Measurements from ENCODE around the gene HGFAC.

HGFAC gene

GRCh38 chr4:3430524-3430923 is 11.2 kb upstream of the HGFAC start:
- no peaks in the 10 kb centered on the region for H3K9me3 ChIP-seq (ENCODE audit: control insufficient read depth, low read depth, low read length)
- no peaks in the 10 kb centered on the region for H3K27me3 ChIP-seq (ENCODE audit: control insufficient read depth, insufficient read depth, low read length)
- H3K4me3 ChIP-seq (ENCODE audit: low read length): no peak overlapping the region
- no peak overlapping the region for H3K9ac ChIP-seq (ENCODE audit: low read length)
- H3K36me3 ChIP-seq (ENCODE audit: control insufficient read depth, low read depth, low read length): no peaks in the 10 kb centered on the region
- no peaks in the 10 kb centered on the region for H3K4me1 ChIP-seq (ENCODE audit: control insufficient read depth, low read depth, low read length)
- H3K27ac ChIP-seq (ENCODE audit: low read length): no peak overlapping the region

DNA sequence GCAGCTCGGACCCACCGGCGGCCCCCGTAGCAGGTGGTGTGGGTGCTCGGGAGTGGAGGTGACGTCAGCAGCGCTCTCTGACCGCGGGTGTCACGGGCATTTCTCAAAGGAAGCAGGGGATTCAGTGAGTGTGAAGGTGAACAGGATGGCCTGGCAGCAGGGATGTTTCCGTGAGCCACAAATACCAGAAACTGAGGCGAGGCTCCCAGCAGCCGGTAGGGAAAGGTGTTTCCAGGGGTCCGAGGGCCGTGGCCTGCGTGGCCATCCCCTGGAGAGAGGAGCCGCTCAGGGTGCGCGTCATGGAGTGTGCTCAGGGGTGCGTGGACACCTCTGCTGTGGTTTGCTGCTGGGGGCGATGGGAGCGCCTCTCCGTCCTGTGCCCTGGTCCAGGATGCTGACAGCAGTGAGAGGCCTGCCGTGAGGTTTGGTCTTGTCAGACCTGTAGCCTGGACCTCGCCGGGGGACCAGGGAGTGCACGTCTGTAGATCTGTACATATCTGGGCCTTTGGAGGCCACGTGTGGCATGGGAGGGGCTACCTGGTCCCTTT is 10.2 kb upstream of the HGFAC start:
- Histone ChIP-seq H3K27me3 (ENCODE audit: control insufficient read depth, insufficient read depth, low read length) (no peaks in the 10 kb centered on the region), H3K27ac (ENCODE audit: low read length) (no peak overlapping the region), H3K9me3 (ENCODE audit: control insufficient read depth, low read depth, low read length) (no peaks in the 10 kb centered on the region), H3K4me3 (ENCODE audit: low read length) (no peak overlapping the region), H3K4me1 (ENCODE audit: control insufficient read depth, low read depth, low read length) (no peaks in the 10 kb centered on the region), H3K9ac (ENCODE audit: low read length) (no peak overlapping the region), H3K36me3 (ENCODE audit: control insufficient read depth, low read depth, low read length) (no peaks in the 10 kb centered on the region)

GRCh38 chr4:3432381-3432790 is 9.4 kb upstream of the HGFAC start:
- no peaks in the 10 kb centered on the region for H3K9me3 ChIP-seq (ENCODE audit: control insufficient read depth, low read depth, low read length)
- H3K27me3 ChIP-seq (ENCODE audit: control insufficient read depth, insufficient read depth, low read length): no peaks in the 10 kb centered on the region
- H3K4me3 ChIP-seq (ENCODE audit: low read length): no peak overlapping the region
- no peaks in the 10 kb centered on the region for H3K4me1 ChIP-seq (ENCODE audit: control insufficient read depth, low read depth, low read length)
- H3K9ac ChIP-seq (ENCODE audit: low read length): no peak overlapping the region
- H3K36me3 ChIP-seq (ENCODE audit: control insufficient read depth, low read depth, low read length): no peaks in the 10 kb centered on the region
- H3K27ac ChIP-seq (ENCODE audit: low read length): no peak overlapping the region

- Histone ChIP-seq H3K27ac (ENCODE audit: low read length) (no peak overlapping the region), H3K4me1 (ENCODE audit: control insufficient read depth, low read depth, low read length) (no peaks in the 10 kb centered on the region), H3K27me3 (ENCODE audit: control insufficient read depth, insufficient read depth, low read length) (no peaks in the 10 kb centered on the region), H3K4me3 (ENCODE audit: low read length) (no peak overlapping the region), H3K36me3 (ENCODE audit: control insufficient read depth, low read depth, low read length) (no peaks in the 10 kb centered on the region), H3K9me3 (ENCODE audit: control insufficient read depth, low read depth, low read length) (no peaks in the 10 kb centered on the region), H3K9ac (ENCODE audit: low read length) (no peak overlapping the region)
Observed at GRCh38 chr4:3433138-3433869, 8.5 kb upstream of the HGFAC start.

DNA sequence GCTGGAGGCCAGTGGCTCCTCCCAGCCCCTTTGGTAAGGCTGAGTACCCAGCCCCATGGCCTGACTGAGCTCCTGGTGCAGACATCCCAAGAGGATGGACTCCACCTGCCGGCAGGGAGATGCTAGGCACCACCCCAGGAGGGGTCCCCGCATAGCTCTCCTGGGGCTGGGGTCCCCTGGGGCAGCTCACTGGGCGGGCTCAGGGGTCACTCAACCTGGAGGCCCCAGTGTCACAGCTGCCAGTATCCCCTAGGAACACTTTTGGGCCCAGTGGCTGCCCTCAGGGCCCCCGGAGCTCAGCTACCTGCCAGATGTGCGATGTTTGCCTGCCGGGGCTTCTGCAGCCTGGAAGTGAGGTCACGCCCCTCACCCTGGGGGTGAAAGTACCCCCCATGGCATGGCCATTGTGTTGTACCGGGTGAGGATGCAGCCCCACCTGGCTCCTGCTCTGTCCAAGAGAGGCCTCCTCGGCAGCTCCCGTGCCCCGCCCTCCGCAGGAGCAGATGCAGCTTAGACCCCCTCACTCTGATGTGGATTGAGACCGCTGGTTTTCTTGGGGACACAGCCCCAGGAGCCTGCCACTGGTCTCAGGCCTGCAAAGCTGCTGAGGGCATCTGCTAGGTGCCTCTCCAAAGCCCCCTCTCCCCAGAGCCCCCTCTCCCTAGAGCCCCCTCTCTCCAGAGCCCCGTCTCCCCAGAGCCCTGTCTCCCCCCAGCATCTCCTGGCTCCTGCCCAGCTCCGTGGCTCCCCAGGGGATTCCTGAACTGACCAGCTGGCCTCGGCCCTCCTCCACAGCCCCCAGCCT is 6.7 kb upstream of the HGFAC start:
- Histone ChIP-seq H3K27ac (ENCODE audit: low read length) (no peak overlapping the region), H3K9me3 (ENCODE audit: control insufficient read depth, low read depth, low read length) (no peaks in the 10 kb centered on the region), H3K9ac (ENCODE audit: low read length) (no peak overlapping the region), H3K4me3 (ENCODE audit: low read length) (no peak overlapping the region), H3K36me3 (ENCODE audit: control insufficient read depth, low read depth, low read length) (no peaks in the 10 kb centered on the region), H3K27me3 (ENCODE audit: control insufficient read depth, insufficient read depth, low read length) (no peaks in the 10 kb centered on the region), H3K4me1 (ENCODE audit: control insufficient read depth, low read depth, low read length) (no peaks in the 10 kb centered on the region)

- Histone ChIP-seq H3K4me1 (ENCODE audit: control insufficient read depth, low read depth, low read length) (no peaks in the 10 kb centered on the region), H3K9ac (ENCODE audit: low read length) (no peak overlapping the region), H3K27ac (ENCODE audit: low read length) (no peak overlapping the region), H3K36me3 (ENCODE audit: control insufficient read depth, low read depth, low read length) (no peaks in the 10 kb centered on the region), H3K27me3 (ENCODE audit: control insufficient read depth, insufficient read depth, low read length) (no peaks in the 10 kb centered on the region), H3K9me3 (ENCODE audit: control insufficient read depth, low read depth, low read length) (no peaks in the 10 kb centered on the region), H3K4me3 (ENCODE audit: low read length) (no peak overlapping the region)
Observed at GRCh38 chr4:3435686-3435956, 6.1 kb upstream of the HGFAC start.

DNA sequence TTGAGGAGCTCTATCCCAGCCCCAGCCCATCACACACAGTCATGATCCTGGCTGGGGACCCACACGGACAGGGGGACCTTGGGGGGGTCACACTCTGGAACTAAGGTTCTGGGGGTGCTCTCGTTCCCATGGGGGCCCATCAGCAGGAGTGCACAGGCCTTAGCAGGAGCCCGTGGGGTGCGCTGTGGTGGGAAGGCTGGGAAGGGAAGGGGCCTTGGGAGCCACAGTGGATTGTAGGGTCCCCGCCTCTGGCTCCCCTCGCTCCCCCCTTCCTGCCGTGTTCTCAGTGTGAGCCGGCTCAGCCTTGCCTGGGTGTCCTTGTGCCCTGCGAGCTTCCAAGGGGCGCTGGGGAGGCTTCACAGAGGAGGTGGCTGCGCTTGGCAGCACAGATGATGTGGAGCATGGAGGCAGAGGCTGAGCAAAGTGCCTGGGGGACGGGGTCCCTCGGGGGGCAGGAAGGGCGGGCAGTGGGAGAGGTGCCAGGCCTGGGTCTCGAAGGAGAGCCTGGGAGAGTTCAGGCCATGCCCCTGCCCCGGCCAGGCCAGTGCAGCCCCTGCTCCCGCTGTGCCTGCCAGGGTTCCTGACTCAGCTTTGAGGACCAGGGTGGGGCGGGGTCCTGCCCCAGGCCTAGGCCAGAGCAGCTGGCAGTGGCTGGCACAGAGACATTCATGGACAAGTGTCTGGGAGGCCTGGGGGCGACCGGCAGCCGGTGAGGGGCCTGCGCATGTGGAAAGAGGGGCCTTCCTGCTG is 5.5 kb upstream of the HGFAC start:
- no peaks in the 10 kb centered on the region for H3K27me3 ChIP-seq (ENCODE audit: control insufficient read depth, insufficient read depth, low read length)
- H3K36me3 ChIP-seq (ENCODE audit: control insufficient read depth, low read depth, low read length): no peaks in the 10 kb centered on the region
- no peak overlapping the region for H3K9ac ChIP-seq (ENCODE audit: low read length)
- no peaks in the 10 kb centered on the region for H3K9me3 ChIP-seq (ENCODE audit: control insufficient read depth, low read depth, low read length)
- H3K4me1 ChIP-seq (ENCODE audit: control insufficient read depth, low read depth, low read length): no peaks in the 10 kb centered on the region
- H3K27ac ChIP-seq (ENCODE audit: low read length): no peak overlapping the region
- no peak overlapping the region for H3K4me3 ChIP-seq (ENCODE audit: low read length)

GRCh38 chr4:3436798-3437581 is 4.8 kb upstream of the HGFAC start:
- Histone ChIP-seq H3K4me3 (ENCODE audit: low read length) (no peak overlapping the region), H3K9ac (ENCODE audit: low read length) (no peak overlapping the region), H3K9me3 (ENCODE audit: control insufficient read depth, low read depth, low read length) (no peaks in the 10 kb centered on the region), H3K27me3 (ENCODE audit: control insufficient read depth, insufficient read depth, low read length) (no peaks in the 10 kb centered on the region), H3K36me3 (ENCODE audit: control insufficient read depth, low read depth, low read length) (no peaks in the 10 kb centered on the region), H3K27ac (ENCODE audit: low read length) (no peak overlapping the region), H3K4me1 (ENCODE audit: control insufficient read depth, low read depth, low read length) (no peaks in the 10 kb centered on the region)

DNA sequence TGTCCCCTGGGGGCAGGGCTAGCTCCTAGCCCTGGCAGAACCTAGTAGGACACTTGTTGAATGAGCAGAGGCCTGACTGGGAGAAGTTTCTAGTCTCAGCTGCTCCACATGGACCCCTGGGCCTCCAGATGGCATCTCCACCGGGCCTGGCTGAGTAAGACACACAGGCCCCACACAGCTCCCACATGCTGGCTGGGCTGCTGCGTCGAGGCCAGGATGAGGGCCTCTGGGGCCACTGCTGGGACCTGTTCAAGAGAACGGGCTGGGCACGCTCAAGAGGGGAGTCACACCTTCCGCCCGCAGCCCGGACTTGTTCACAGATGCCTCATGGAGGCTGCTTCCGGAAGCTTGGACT is 4.2 kb upstream of the HGFAC start:
- Histone ChIP-seq H3K9me3 (ENCODE audit: control insufficient read depth, low read depth, low read length) (no peaks in the 10 kb centered on the region), H3K27me3 (ENCODE audit: control insufficient read depth, insufficient read depth, low read length) (no peaks in the 10 kb centered on the region), H3K27ac (ENCODE audit: low read length) (no peak overlapping the region), H3K36me3 (ENCODE audit: control insufficient read depth, low read depth, low read length) (no peaks in the 10 kb centered on the region), H3K9ac (ENCODE audit: low read length) (no peak overlapping the region), H3K4me1 (ENCODE audit: control insufficient read depth, low read depth, low read length) (no peaks in the 10 kb centered on the region), H3K4me3 (ENCODE audit: low read length) (no peak overlapping the region)

- Histone ChIP-seq H3K27ac (ENCODE audit: low read length) (no peak overlapping the region), H3K9ac (ENCODE audit: low read length) (no peak overlapping the region), H3K9me3 (ENCODE audit: control insufficient read depth, low read depth, low read length) (no peaks in the 10 kb centered on the region), H3K4me1 (ENCODE audit: control insufficient read depth, low read depth, low read length) (no peaks in the 10 kb centered on the region), H3K27me3 (ENCODE audit: control insufficient read depth, insufficient read depth, low read length) (no peaks in the 10 kb centered on the region), H3K4me3 (ENCODE audit: low read length) (no peak overlapping the region), H3K36me3 (ENCODE audit: control insufficient read depth, low read depth, low read length) (no peaks in the 10 kb centered on the region)
Observed at GRCh38 chr4:3437998-3438846, 3.5 kb upstream of the HGFAC start.

Data from iPS-18a (cell line).